Hepatocyte (in vitro differentiated cells): ENCODE data around the gene TCL1A. TPM values are rescaled to one million over a fixed set of nuclear protein-coding genes. Genes with fewer than 3 reads are reported as not detected.
"Not testable (repeated sequence)": the region's sequence is repeated elsewhere in the genome, so short reads cannot be mapped to it uniquely, and the experiment has no call there.

Experiments used
- DNase-seq: peaks from one replicate; pipeline ENCODE4 v3.0.0-alpha.2; 2016; ENCODE audit warnings: low spot score
- H2AFZ ChIP-seq: fragments of 200-600 bp; sonication (generic); 2 replicates; pipeline ENCODE4 v1.6.0; 2016; ENCODE audit warnings: antibody characterized with exemption, mild to moderate bottlenecking
- H3K27ac ChIP-seq: fragments of 200-600 bp; sonication (generic); 2 replicates; pipeline ENCODE4 v1.5.1; 2016; ENCODE audit warnings: mild to moderate bottlenecking
- H3K27me3 ChIP-seq: fragments of 200-600 bp; sonication (generic); 2 replicates; pipeline ENCODE4 v1.6.1; 2016
- H3K36me3 ChIP-seq: fragments of 200-600 bp; sonication (generic); replicated peaks from 2 replicates; pipeline ENCODE4 v1.5.1; 2016; ENCODE audit warnings: low read depth; ENCODE audit not compliant: insufficient read depth
- H3K4me1 ChIP-seq: fragments of 200-600 bp; sonication (generic); 2 replicates; pipeline ENCODE4 v1.5.1; 2016; ENCODE audit warnings: mild to moderate bottlenecking, moderate library complexity; ENCODE audit not compliant: insufficient read depth
- H3K4me2 ChIP-seq: fragments of 200-600 bp; sonication (generic); 2 replicates; pipeline ENCODE4 v1.6.0; 2016
- H3K4me3 ChIP-seq: fragments of 200-600 bp; sonication (generic); 2 replicates; pipeline ENCODE4 v1.5.1; 2016; ENCODE audit warnings: mild to moderate bottlenecking
- H3K79me2 ChIP-seq: fragments of 200-600 bp; sonication (generic); 2 replicates; pipeline ENCODE4 v1.6.0; 2017; ENCODE audit warnings: mild to moderate bottlenecking
- H3K9me2 ChIP-seq: fragments of 200-600 bp; sonication (generic); replicated peaks from 2 replicates; pipeline ENCODE4 v1.6.0; 2017; ENCODE audit warnings: mild to moderate bottlenecking; ENCODE audit not compliant: insufficient read depth
- H3K9me3 ChIP-seq: fragments of 200-600 bp; sonication (generic); 2 replicates; pipeline ENCODE4 v1.5.1; 2016; ENCODE audit warnings: low read depth, mild to moderate bottlenecking
- H4K20me1 ChIP-seq: fragments of 200-600 bp; sonication (generic); 2 replicates; pipeline ENCODE4 v1.6.0; 2016; ENCODE audit warnings: mild to moderate bottlenecking; ENCODE audit not compliant: insufficient read depth, poor library complexity, severe bottlenecking
- CTCF ChIP-seq: fragments of 200-600 bp; sonication (generic); IDR thresholded peaks from 2 replicates; pipeline ENCODE4 v1.5.1; 2016; ENCODE audit warnings: antibody characterized with exemption, mild to moderate bottlenecking; ENCODE audit not compliant: poor library complexity
- EZH2 ChIP-seq: fragments of 200-600 bp; sonication (generic); IDR thresholded peaks from 2 replicates; pipeline ENCODE4 v1.6.1; 2016; ENCODE audit warnings: antibody characterized with exemption, mild to moderate bottlenecking, borderline replicate concordance
- EZH2phosphoT487 ChIP-seq: fragments of 200-600 bp; sonication (generic); IDR thresholded peaks from one replicate; pipeline ENCODE4 v1.6.1; 2018; ENCODE audit warnings: antibody characterized with exemption, mild to moderate bottlenecking, low read depth, moderate library complexity; ENCODE audit not compliant: unreplicated experiment, severe bottlenecking
- WGBS: methylation state at CpG from one replicate; pipeline ENCODE4 v1.1.6; 2016; ENCODE audit warnings: low lambda C conversion rate; ENCODE audit errors: missing lambda C conversion rate; 5-methylcytosine and 5-hydroxymethylcytosine counted together
- polyA plus RNA-seq: library from polyadenylated mRNA; unstranded; fragments of >200 nt; fragmentation: Nextera tagmentation; extraction: Ambion mirVana; gene quantifications from 2 replicates; pipeline ENCODE4 v1.2.1, GENCODE V29; 2016
- total RNA-seq: library from RNA; depleted of rRNA; stranded (reverse); fragments of >200 nt; gene quantifications from 2 replicates; pipeline ENCODE4 v1.2.3, GENCODE V29; 2014

TCL1A gene
- total and polyA plus RNA-seq, 2 experiments from 2014 or later: not detected

GRCh38 chr14:95667249-95667693, 46.7 kb downstream of the TCL1A start:
- Histone ChIP-seq H3K27ac (no peak overlapping the region), H4K20me1 (no peaks in the 10 kb centered on the region), H2AFZ (no peak overlapping the region), H3K9me2 (no peaks in the 10 kb centered on the region), H3K4me1 (no peaks in the 10 kb centered on the region), H3K36me3 (no peaks in the 10 kb centered on the region), H3K9me3 (no peaks in the 10 kb centered on the region), H3K4me3 (no peak overlapping the region), H3K79me2 (no peaks in the 10 kb centered on the region), H3K27me3 (peaks cover 26% of the 10 kb centered on the region), H3K4me2 (no peak overlapping the region)
- WGBS: 24% methylated on average over 3 of the region's 3 CpGs
- no peak for DNase-seq
- TF ChIP-seq CTCF (no peak), EZH2 (no peak), EZH2phosphoT487 (no peak)

- H3K4me1 ChIP-seq: no peaks in the 10 kb centered on the region
- no peak overlapping the region for H3K4me2 ChIP-seq
- no peak overlapping the region for H2AFZ ChIP-seq
- no peaks in the 10 kb centered on the region for H3K9me3 ChIP-seq
- DNase-seq: no peak
- H3K79me2 ChIP-seq: no peaks in the 10 kb centered on the region
- no peaks in the 10 kb centered on the region for H4K20me1 ChIP-seq
- H3K27me3 ChIP-seq: peaks cover 34% of the 10 kb centered on the region
- TF ChIP-seq EZH2phosphoT487: no peak
- no peak for TF ChIP-seq CTCF
- TF ChIP-seq EZH2: no peak
- 87% methylated on average over 5 of the region's 5 CpGs for WGBS
- no peak overlapping the region for H3K4me3 ChIP-seq
- H3K36me3 ChIP-seq: no peaks in the 10 kb centered on the region
- H3K27ac ChIP-seq: no peak overlapping the region
- no peaks in the 10 kb centered on the region for H3K9me2 ChIP-seq
Observed at GRCh38 chr14:95666450-95666849, 47.5 kb downstream of the TCL1A start.

- 49% methylated on average over 8 of the region's 8 CpGs for WGBS
- peaks cover 34% of the 10 kb centered on the region for H3K27me3 ChIP-seq
- H3K36me3 ChIP-seq, H2AFZ ChIP-seq, H3K79me2 ChIP-seq, H3K4me2 ChIP-seq, H3K27ac ChIP-seq, H3K9me3 ChIP-seq, H3K4me3 ChIP-seq, H3K4me1 ChIP-seq, DNase-seq, H4K20me1 ChIP-seq, H3K9me2 ChIP-seq: not testable (repeated sequence)
Observed at GRCh38 chr14:95665530-95665929, 48.4 kb downstream of the TCL1A start.

- no peak overlapping the region for H2AFZ ChIP-seq
- no peaks in the 10 kb centered on the region for H3K9me3 ChIP-seq
- H3K27ac ChIP-seq: no peak overlapping the region
- H3K4me1 ChIP-seq: no peaks in the 10 kb centered on the region
- no peaks in the 10 kb centered on the region for H3K9me2 ChIP-seq
- DNase-seq: no peak
- WGBS: 81% methylated on average over 8 of the region's 8 CpGs
- H3K27me3 ChIP-seq: peaks cover 40% of the 10 kb centered on the region
- H4K20me1 ChIP-seq: no peaks in the 10 kb centered on the region
- H3K4me2 ChIP-seq: no peak overlapping the region
- H3K36me3 ChIP-seq: no peaks in the 10 kb centered on the region
- H3K79me2 ChIP-seq: no peaks in the 10 kb centered on the region
- TF ChIP-seq CTCF (no peak), EZH2 (no peak), EZH2phosphoT487 (no peak)
- no peak overlapping the region for H3K4me3 ChIP-seq
Observed at GRCh38 chr14:95664546-95664945, 49.4 kb downstream of the TCL1A start.
